ENCODE data around the gene NHEJ1.
A peak's percentile ranks its signal among the peaks of the same experiment; 100 is the strongest.

NHEJ1 gene

GRCh38 chr2:219174801-219175200, 14.2 kb upstream of the NHEJ1 start:
- no peak for DNase-seq (ENCODE audit: low read depth, low spot score)
- H3K4me3 ChIP-seq (ENCODE audit: low read depth, low read length): no peak overlapping the region
- ChIA-PET CTCF (interaction anchor here (0.7 to 9.4 kb wide), 10 partner anchors 10 to 176 kb away, joined by 3 to 154 read pairs (median 13); partner anchors contain the start of gene NHEJ1), POLR2A (no interaction called here)
- no peak for TF ChIP-seq CTCF (IDR thresholded peaks at IDR 0.05; ENCODE audit: insufficient read depth, low read length, missing control alignments)

DNA sequence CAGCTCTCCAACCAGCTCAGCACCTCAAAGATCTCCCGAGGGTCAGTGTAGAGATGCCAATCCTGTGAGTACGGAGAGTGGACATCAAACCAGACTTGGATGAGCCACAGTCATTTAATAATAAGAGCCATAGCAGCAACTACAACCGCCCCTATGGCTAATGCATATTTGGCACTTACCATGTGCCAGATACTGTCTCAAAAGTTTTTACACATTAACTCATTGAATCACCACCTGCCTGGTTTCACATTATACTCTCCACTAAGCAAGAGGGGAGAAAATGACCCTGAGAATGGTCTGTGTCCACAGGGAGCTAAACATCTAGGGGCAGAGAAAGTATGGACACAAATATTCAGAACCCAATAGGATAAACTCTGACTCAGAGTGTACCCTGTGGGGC, 13.5 kb upstream of the NHEJ1 start:
- POLR2A ChIA-PET: interaction anchor here (0.9 kb wide), 1 partner anchor 119 kb away, joined by 3 read pairs; no protein-coding TSS in a partner anchor
- CTCF ChIA-PET: interaction anchor here (0.6 to 9.4 kb wide), 10 partner anchors 9 to 177 kb away, joined by 3 to 154 read pairs (median 12); partner anchors contain the start of gene NHEJ1
- no peak for TF ChIP-seq CTCF (IDR thresholded peaks at IDR 0.05; ENCODE audit: insufficient read depth, low read length, missing control alignments)
- H3K4me3 ChIP-seq (ENCODE audit: low read depth, low read length): no peak overlapping the region
- DNase-seq (ENCODE audit: low read depth, low spot score): no peak

- no peak overlapping the region for H3K4me3 ChIP-seq (ENCODE audit: low read depth, low read length)
- POLR2A ChIA-PET: interaction anchor here (0.9 kb wide), 1 partner anchor 120 kb away, joined by 3 read pairs; no protein-coding TSS in a partner anchor
- no peak for DNase-seq (ENCODE audit: low read depth, low spot score)
- CTCF ChIA-PET: interaction anchor here (0.8 to 9.4 kb wide), 11 partner anchors 13 to 149 kb away, joined by 3 to 154 read pairs (median 15); partner anchors contain the start of genes NHEJ1 and ZFAND2B
- TF ChIP-seq CTCF (IDR thresholded peaks at IDR 0.05; ENCODE audit: insufficient read depth, low read length, missing control alignments): no peak
Observed at GRCh38 chr2:219173176-219173575, 12.6 kb upstream of the NHEJ1 start.

GRCh38 chr2:219172231-219173154, 11.9 kb upstream of the NHEJ1 start:
- no peak for DNase-seq (ENCODE audit: low read depth, low spot score)
- CTCF ChIA-PET: interaction anchor here (0.8 to 9.4 kb wide), 22 partner anchors 9 to 207 kb away, joined by 3 to 154 read pairs (median 4); partner anchors contain the start of genes ABCB6, ANKZF1, ATG9A and NHEJ1
- H3K4me3 ChIP-seq (ENCODE audit: low read depth, low read length): no peak overlapping the region
- TF ChIP-seq CTCF (IDR thresholded peaks at IDR 0.05; ENCODE audit: insufficient read depth, low read length, missing control alignments): no peak
- POLR2A ChIA-PET: interaction anchor here (1.0 kb wide), 1 partner anchor 34 kb away, joined by 3 read pairs; the partner anchor contains the start of gene ZFAND2B

DNA sequence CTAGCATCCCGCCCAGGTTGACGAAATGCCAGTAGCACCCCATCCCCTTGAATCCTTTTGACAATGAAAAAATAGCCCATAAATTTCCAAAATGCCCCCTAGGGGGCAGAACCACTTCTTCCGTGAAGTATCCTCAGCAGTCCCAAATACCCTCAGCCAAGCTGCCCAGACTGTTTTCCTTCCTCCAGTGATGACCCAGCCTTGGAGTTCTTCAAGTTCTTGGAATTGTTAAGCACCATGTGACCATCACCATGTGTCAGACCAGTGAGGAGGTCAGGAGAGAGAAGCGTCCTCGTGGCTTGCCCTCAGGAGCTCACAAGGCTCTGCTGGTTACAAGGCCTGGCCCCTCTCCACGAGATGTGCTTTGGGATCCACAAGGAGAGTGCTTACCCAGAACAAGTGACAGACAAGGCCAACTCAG, 10.6 kb upstream of the NHEJ1 start:
- TF ChIP-seq CTCF (IDR thresholded peaks at IDR 0.05; ENCODE audit: insufficient read depth, low read length, missing control alignments): peak; percentile 27
- no peak overlapping the region for H3K4me3 ChIP-seq (ENCODE audit: low read depth, low read length)
- ChIA-PET POLR2A (interaction anchor here (1.0 kb wide), 1 partner anchor 36 kb away, joined by 3 read pairs; the partner anchor contains the start of gene ZFAND2B), CTCF (interaction anchor here (0.6 to 9.4 kb wide), 39 partner anchors 8 to 359 kb away, joined by 3 to 154 read pairs (median 4); partner anchors contain the start of genes ABCB6, ANKZF1, ATG9A and CFAP65)
- DNase-seq (ENCODE audit: low read depth, low spot score): peak; percentile 75
